T-helper 2 cell treated with Interferon-gamma antibody and Interleukin-4, amounts not matched to agents 5 μg/mL and 100 μg/mL, for 36 hours (primary cell): ENCODE data around the gene CPZ.
"Not testable (repeated sequence)": the region's sequence is repeated elsewhere in the genome, so short reads cannot be mapped to it uniquely, and the experiment has no call there.

ENCODE experiments used
- DNase-seq: peaks from one replicate; pipeline ENCODE4 v3.0.0; 2021; ENCODE audit warnings: low spot score
- H3K27ac Mint-ChIP-seq: one replicate; pipeline ENCODE4 v1.8.0; 2021; ENCODE audit warnings: mild to moderate bottlenecking, mixed read lengths
- H3K27me3 Mint-ChIP-seq: one replicate; pipeline ENCODE4 v1.8.0; 2021; ENCODE audit warnings: low read depth, mixed read lengths
- H3K36me3 Mint-ChIP-seq: one replicate; pipeline ENCODE4 v1.8.0; 2021; ENCODE audit warnings: low read depth, mixed read lengths
- H3K4me1 Mint-ChIP-seq: one replicate; pipeline ENCODE4 v1.8.0; 2021; ENCODE audit warnings: low read depth, mixed read lengths
- H3K4me3 Mint-ChIP-seq: one replicate; pipeline ENCODE4 v1.8.0; 2022; ENCODE audit warnings: mild to moderate bottlenecking, moderate library complexity, mixed read lengths
- H3K9me3 Mint-ChIP-seq: one replicate; pipeline ENCODE4 v1.8.0; 2021; ENCODE audit warnings: mixed read lengths

The CPZ gene

GRCh38 chr4:8631896-8632295 is 39.3 kb downstream of the CPZ start:
- H3K4me3 Mint-ChIP-seq, H3K9me3 Mint-ChIP-seq, H3K27me3 Mint-ChIP-seq, H3K4me1 Mint-ChIP-seq, H3K36me3 Mint-ChIP-seq, DNase-seq, H3K27ac Mint-ChIP-seq: not testable (repeated sequence)

DNA sequence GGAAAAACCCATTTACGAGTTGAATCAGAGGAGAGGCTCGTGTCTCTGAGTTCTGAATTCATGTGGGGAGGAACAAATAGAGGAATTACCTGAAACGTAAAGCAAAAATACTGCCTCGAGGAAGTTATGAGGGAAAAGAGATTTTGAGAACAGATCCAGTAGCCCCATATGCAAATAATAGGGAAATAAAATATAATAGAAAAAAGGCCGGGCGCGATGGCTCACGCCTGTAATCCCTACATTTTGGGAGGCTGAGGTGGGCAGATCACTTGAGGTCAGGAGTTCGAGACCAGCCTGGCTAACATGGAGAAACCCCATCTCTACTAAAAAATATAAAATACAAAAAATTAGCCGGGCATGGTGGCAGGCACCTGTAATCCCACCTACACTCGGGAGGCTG is 42.2 kb downstream of the CPZ start:
- H3K36me3 Mint-ChIP-seq, H3K4me1 Mint-ChIP-seq, H3K4me3 Mint-ChIP-seq, H3K9me3 Mint-ChIP-seq, H3K27ac Mint-ChIP-seq, DNase-seq, H3K27me3 Mint-ChIP-seq: not testable (repeated sequence)

DNA sequence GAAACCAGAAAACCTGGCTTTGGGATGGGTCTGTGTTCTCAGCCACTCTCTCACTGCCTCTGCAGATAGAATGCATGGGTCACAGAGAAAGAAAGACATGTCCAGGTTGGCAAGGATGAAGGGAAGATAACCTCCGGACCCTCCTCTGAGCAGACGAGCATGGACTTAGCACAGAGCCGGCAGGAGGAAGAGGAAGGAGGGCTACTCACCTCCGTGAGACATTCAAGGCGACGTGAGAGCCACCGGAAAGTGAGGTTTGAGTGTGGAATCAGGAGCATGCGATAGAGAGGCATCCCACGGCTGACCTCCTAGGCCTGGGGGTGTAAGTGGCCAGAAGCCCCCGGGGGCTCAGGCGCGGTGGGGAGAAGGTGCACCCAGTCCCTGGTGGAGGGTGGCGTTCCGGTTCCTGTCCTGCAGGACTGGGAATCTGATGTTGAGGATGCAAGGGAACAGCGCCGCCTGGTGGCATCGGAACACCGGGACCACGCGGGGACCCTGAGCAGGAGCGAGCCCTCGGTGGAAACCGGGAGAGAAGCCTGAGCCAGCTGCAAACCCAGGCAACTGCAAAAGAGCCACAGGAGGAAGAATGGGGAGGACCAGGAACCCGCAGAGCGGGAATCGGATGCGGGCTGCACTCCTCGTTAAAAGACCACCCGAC is 43.5 kb downstream of the CPZ start:
- not testable (repeated sequence) for H3K27ac Mint-ChIP-seq, H3K9me3 Mint-ChIP-seq, H3K4me1 Mint-ChIP-seq, H3K27me3 Mint-ChIP-seq, H3K36me3 Mint-ChIP-seq, H3K4me3 Mint-ChIP-seq, DNase-seq

- Mint-ChIP-seq H3K36me3 (no peaks in the 10 kb centered on the region), H3K9me3 (no peaks in the 10 kb centered on the region), H3K4me1 (no peaks in the 10 kb centered on the region), H3K27me3 (no peaks in the 10 kb centered on the region), H3K4me3 (no peak overlapping the region), H3K27ac (no peak overlapping the region)
- no peak for DNase-seq
Observed at GRCh38 chr4:8637456-8637984, 45.0 kb downstream of the CPZ start.

DNA sequence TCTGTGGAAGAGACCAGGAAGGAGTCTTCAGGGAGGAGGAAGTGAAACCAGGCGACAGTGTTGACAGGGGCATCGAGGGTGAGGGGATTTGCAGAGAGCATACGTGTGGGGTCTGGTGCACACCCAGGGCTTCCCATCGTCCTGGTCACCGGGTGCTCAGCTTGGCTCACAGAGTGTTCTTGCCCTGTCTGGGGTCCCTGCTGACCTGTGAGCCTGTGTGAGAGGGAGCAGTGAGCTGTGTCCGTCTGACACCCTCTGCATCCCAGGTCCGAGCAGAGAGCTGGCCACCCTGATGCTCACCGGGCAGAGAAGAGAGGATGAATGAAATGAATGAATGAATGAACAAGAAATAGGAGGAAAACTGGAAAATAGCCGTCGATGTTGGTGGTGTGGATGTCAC is 46.5 kb downstream of the CPZ start:
- H3K27me3 Mint-ChIP-seq: no peaks in the 10 kb centered on the region
- no peak for DNase-seq

GRCh38 chr4:8639777-8640720 is 47.5 kb downstream of the CPZ start:
- Mint-ChIP-seq H3K27me3 (no peaks in the 10 kb centered on the region), H3K4me3 (no peak overlapping the region), H3K36me3 (no peaks in the 10 kb centered on the region), H3K9me3 (no peaks in the 10 kb centered on the region), H3K4me1 (no peaks in the 10 kb centered on the region), H3K27ac (no peak overlapping the region)
- no peak for DNase-seq

More for the DNA sequence above, 46.5 kb downstream of the CPZ start:
- Mint-ChIP-seq H3K4me3 (no peak overlapping the region), H3K9me3 (no peaks in the 10 kb centered on the region), H3K36me3 (no peaks in the 10 kb centered on the region), H3K27ac (no peak overlapping the region), H3K4me1 (no peaks in the 10 kb centered on the region)

- no peaks in the 10 kb centered on the region for H3K4me1 Mint-ChIP-seq
- H3K4me3 Mint-ChIP-seq: no peak overlapping the region
- H3K9me3 Mint-ChIP-seq: no peaks in the 10 kb centered on the region
- H3K36me3 Mint-ChIP-seq: no peaks in the 10 kb centered on the region
- no peak for DNase-seq
- H3K27me3 Mint-ChIP-seq: no peaks in the 10 kb centered on the region
- no peak overlapping the region for H3K27ac Mint-ChIP-seq
Observed at GRCh38 chr4:8640816-8641215, 48.3 kb downstream of the CPZ start.

GRCh38 chr4:8641256-8641655 is 48.7 kb downstream of the CPZ start:
- no peak for DNase-seq
- Mint-ChIP-seq H3K4me3 (no peak overlapping the region), H3K4me1 (no peaks in the 10 kb centered on the region), H3K9me3 (no peaks in the 10 kb centered on the region), H3K36me3 (no peaks in the 10 kb centered on the region), H3K27ac (no peak overlapping the region), H3K27me3 (no peaks in the 10 kb centered on the region)

GRCh38 chr4:8641931-8642650 is 49.5 kb downstream of the CPZ start:
- no peak for DNase-seq
- Mint-ChIP-seq H3K36me3 (no peaks in the 10 kb centered on the region), H3K4me3 (no peak overlapping the region), H3K27ac (no peak overlapping the region), H3K27me3 (no peaks in the 10 kb centered on the region), H3K9me3 (no peaks in the 10 kb centered on the region), H3K4me1 (no peaks in the 10 kb centered on the region)

DNA sequence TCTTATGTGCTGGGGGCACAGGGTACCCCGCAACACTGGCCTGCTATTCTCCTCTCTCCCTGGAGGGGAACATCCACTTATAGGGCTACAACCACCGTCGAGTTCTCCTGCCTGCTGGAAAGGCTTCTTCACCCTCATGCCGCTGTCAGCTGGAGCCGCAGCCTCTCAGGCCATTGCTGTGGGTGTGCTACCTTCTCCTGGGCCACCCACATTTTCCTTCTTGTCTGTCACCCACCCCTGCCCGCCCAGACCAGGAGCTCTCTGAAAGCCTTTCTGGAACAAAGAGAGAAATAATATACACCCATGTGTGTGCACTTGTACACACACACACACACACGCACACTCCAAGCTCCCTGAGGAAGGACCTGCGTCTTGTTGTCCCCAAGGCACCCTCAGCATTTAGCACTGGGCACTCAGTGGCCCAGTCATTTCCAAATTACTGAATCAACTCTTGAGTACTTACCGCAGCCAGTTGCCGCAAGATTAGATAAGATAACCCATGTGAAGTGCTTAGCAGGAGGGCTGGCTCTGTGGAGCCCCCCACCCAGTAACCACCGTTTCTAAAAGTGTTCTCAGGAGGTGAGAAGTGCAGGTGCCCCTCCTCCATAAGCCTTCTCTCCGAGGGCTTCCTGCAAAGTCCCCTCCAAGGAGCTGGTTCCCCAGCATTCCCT is 50.2 kb downstream of the CPZ start:
- no peak for DNase-seq
- H3K4me1 Mint-ChIP-seq: no peaks in the 10 kb centered on the region
- no peaks in the 10 kb centered on the region for H3K9me3 Mint-ChIP-seq
- no peak overlapping the region for H3K27ac Mint-ChIP-seq
- H3K36me3 Mint-ChIP-seq: no peaks in the 10 kb centered on the region
- no peaks in the 10 kb centered on the region for H3K27me3 Mint-ChIP-seq
- H3K4me3 Mint-ChIP-seq: no peak overlapping the region

DNA sequence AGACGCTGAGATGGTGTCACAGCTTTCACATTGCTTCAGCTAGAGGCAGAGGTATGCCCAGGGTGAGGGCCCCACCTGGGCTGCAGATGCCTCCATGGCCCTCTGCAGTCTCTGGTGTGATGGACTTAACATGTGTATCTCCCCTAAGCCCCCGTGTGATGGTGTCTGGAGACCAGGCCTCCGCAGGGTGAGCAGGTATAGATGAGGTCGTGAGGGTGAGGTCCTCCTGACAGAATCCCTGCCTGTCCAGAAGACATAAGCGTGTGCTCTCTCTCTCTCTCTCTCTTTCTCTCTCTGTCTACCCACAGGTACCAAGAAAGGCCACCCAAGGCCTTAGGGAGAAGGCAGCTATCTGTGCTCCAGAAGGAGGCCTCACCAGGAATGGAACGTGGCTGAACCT is 50.9 kb downstream of the CPZ start:
- no peak for DNase-seq
- no peak overlapping the region for H3K4me3 Mint-ChIP-seq
- H3K27me3 Mint-ChIP-seq: no peaks in the 10 kb centered on the region
- H3K27ac Mint-ChIP-seq: no peak overlapping the region
- no peaks in the 10 kb centered on the region for H3K36me3 Mint-ChIP-seq
- H3K4me1 Mint-ChIP-seq: no peaks in the 10 kb centered on the region
- H3K9me3 Mint-ChIP-seq: no peaks in the 10 kb centered on the region

DNA sequence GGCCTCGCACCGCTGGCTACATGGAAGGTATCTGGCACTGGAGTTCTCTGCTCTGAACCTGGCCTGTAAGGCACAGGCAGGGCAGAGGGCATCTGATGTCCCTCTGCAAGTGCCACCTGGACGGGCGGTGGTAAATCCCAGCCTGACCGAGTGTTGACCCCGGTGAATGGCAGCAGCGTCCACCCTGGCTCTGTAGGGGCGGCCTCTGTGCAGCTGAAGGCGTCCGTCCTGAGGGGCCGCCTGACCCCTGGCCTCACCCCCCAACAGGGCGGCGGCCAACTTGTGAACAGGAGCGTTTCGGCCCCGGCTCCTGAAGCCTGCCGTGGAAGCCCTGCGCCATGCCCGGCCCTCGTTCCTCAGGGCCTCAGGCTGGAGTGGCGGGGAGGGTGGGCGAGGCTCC is 51.4 kb downstream of the CPZ start:
- Mint-ChIP-seq H3K36me3 (no peaks in the 10 kb centered on the region), H3K4me3 (no peak overlapping the region), H3K27ac (no peak overlapping the region), H3K9me3 (no peaks in the 10 kb centered on the region), H3K4me1 (no peaks in the 10 kb centered on the region), H3K27me3 (no peaks in the 10 kb centered on the region)
- DNase-seq: no peak

DNA sequence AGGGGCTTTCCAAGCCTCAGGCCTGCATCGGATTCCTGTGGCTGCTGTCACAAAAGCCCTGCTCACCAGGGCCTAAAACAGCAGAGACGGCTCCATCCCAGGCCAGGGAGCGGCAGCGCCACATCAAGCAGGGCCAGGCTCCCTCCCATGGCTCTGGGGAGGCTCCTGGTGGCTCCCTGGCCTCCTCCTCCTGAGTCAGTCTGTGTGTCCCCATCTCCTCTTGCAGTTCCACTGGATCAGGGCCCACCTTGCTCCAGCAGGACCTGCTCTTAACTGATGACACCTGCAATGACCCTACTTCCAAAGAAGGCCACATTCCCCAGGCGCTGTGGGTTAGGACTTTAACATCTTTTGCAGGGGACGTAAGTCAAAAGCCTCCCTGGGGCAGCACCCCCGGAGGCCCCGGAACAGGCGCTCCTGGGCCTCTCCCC is 51.9 kb downstream of the CPZ start:
- H3K4me3 Mint-ChIP-seq: no peak overlapping the region
- H3K36me3 Mint-ChIP-seq: no peaks in the 10 kb centered on the region
- H3K9me3 Mint-ChIP-seq: no peaks in the 10 kb centered on the region
- no peaks in the 10 kb centered on the region for H3K4me1 Mint-ChIP-seq
- no peak for DNase-seq
- H3K27me3 Mint-ChIP-seq: no peaks in the 10 kb centered on the region
- no peak overlapping the region for H3K27ac Mint-ChIP-seq
